SK-N-DZ (cell line): ENCODE data around the gene TM7SF3.
"Not testable (repeated sequence)": the region's sequence is repeated elsewhere in the genome, so short reads cannot be mapped to it uniquely, and the experiment has no call there.

Experiments
- DNase-seq: peaks from one replicate; pipeline ENCODE4 v3.0.0-alpha.2; 2015; ENCODE audit warnings: low spot score

Gene TM7SF3

DNA sequence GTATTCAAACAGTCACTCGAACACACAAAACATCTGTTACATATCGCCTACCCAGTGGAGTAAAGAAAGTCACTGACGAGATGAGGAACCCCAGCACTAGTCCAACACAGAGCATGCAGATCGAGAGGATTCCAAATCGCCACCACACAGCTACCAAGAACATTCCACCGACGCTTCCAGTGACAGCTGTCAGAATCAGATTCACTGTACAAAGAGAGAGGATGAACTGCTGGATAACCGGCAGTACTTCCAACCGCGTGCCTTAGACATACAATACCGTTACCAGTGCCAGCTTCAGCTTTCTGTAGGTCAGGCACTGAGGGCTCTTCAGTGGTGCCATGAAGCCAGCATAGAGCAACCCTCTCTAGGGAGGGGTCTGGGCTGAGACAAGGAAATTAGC lies 34.5 kb downstream of the TM7SF3 start:
- peak; percentile 19 for DNase-seq

DNA sequence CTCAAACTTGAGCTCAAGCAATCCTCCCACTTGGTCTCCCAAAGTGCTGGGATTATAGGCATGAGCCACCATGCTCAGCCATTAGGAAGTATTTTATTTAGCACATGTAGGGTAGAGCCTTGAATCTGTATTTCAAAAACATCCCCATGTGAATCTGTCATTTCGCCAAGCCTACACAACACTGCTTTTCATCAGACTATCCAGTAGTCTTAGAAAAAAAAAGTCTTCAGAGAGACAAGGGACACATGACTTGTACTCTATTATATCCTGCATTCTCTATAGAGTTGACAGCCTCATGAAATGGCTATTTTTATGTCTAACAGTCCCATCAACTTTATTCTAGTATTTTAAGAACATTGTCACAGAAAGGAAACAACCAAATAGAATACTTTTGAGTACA lies 35.4 kb downstream of the TM7SF3 start:
- no peak for DNase-seq

DNA sequence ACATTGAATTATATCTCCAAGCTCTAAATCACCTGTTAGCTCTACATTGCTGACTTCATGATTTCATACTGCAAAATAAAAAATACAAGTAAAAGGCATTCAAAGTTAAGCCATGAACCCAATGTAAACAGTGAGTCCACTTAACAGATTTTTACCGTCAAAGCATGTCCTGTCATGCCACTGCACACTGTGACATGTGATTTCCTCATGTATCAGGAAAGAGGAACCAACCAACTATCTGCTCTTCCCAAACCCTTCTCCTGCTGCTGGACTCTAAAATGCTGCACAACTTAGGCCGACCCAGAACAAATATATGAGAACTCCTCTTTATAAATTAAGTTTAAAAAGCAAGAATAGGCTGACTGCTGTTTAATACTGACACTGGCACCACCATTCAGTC lies 37.5 kb downstream of the TM7SF3 start:
- DNase-seq: no peak

DNA sequence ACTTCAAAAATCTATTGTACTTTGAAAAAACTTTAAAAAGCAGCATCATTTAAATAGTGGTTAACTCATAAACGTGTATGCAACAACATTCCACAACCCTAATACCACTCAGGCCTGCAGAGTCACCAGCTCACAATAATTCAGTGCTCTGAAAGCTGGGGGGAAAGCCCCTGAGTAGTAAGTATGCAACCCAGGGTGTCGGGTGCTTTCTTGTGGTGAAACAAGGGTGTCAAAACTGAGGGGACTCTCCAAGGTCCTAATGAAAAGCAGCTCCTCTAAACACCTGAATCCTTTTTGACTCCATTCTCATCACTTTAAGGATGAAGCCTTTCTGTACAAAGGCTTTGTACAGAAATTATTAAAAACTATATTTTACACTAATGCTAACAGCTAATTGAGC lies 42.2 kb downstream of the TM7SF3 start:
- no peak for DNase-seq

DNA sequence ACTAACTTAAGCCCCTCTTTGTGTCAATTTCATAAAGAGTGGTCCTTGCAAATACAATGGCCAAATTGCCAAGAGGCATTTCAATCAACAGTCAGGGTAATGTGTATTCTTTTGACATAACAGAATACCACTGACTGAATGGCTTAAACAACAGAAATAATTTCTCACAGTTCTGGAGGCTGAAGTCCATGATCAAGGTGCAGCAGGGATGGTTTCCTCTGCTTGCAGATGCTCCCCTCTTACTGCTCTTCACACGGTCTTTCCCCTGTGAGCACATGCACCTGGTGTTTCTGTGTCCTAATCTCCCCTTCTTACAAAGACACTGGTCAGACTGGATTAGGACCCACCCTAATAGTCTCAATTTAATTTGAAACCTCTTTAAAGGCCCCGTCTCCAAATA lies 44.0 kb downstream of the TM7SF3 start:
- no peak for DNase-seq

DNA sequence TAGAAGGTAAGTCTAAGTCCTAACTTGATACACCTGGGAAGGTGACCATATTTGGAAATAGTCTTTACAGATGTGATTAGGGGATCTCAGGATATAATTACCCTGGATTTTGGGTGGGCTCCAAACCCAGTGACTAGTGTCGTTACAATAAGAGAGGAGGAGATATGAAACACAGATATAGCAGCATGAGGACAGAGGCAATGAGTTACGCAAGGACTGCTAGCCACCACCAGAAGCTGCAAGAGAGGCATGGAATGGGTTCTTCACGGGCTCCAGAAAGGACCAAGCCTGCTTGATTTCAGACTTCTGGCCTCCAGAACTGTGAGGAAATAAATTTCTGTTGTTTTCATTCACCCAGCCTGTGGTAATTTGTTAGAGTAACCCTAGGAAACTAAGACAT lies 47.3 kb downstream of the TM7SF3 start:
- DNase-seq: no peak

DNA sequence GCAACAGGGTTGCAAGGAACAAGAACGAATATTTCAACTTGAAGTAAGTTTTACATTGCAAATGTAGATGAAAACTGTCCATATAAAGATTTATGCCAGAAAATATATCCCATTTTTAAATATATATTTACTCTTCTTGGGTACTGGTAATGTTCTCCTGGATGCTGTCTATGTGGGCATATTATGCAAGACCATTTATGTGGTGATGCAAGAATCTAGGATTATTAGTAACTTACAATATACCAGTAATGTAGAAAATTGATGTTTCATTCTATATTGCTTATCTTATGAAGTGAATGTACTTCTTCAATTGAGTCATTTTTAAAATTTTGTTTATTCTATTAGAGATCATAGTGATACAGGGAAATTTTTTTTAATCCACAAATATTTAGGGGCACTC lies 50.8 kb downstream of the TM7SF3 start:
- DNase-seq: no peak

DNA sequence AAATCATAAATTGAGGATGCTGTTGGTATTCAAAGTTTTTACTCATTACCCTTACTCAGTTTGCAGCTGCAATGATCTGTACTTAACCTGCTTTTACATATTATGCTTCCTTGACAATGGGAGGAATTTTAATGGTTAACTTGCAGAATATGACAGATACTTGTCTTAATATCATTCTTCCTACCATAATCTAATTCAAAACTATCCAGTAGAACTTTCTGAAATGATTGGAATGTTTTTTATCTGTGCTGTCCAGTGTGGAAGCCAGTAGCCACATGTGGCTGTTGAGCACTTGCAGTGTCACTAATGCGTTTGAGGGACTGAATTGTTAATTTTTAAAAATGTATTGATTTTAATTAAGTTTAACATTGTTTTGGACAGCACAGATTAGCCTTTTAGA lies 52.4 kb downstream of the TM7SF3 start:
- no peak for DNase-seq

DNA sequence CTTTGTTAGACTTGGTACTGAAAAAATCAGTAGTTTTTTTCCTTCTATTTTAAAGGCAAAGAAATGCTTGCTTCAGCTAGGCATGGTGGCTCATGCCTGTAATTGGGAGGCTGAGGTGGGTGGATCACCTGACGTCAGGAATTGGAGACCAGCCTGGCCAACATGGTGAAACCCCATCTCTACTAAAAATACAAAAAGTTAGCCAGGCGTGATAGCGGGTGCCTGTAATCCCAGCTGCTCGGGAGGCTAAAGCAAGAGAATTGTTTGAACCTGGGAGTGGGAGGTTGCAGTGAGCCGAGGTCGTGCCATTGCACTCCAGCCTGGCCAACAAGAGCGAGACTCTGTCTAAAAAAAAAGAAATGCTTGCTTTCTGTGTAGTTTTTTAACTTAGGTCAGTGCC lies 52.8 kb downstream of the TM7SF3 start:
- DNase-seq: not testable (repeated sequence)

DNA sequence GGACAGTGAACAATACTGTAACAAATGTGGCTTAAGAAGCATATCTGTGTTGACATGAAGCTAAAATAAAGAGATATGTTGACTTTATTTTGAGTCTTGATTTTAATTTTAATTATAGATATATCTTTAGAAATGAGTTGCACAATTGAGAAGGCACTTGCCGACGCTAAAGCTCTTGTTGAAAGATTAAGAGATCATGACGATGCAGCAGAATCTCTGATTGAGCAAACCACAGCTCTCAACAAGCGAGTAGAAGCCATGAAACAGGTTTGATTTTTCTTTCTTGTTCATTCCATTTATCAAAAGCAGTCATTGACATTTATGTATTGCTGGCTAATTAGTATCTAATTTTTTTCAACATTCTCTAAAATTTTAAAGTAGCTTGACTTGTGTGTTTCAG lies 60.2 kb downstream of the TM7SF3 start:
- DNase-seq: no peak

DNA sequence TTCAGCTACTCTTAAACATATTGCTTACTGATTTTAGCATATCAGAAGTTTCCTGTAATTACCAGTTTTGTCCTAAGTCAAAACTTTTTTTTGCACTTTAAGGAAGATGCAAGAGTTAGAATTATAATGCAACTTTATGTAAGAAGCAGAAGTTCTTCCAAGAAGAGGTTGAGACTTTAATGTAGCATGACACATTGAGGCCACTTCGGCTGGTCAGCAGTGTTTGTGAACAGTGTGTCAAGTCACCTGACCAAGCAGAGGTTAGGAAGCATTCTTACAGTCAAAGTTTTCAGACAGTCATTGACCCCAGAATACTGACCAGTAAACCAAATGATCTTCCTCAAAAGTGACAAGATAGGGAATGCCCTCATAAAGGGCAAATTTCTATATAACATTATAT lies 60.7 kb downstream of the TM7SF3 start:
- no peak for DNase-seq

DNA sequence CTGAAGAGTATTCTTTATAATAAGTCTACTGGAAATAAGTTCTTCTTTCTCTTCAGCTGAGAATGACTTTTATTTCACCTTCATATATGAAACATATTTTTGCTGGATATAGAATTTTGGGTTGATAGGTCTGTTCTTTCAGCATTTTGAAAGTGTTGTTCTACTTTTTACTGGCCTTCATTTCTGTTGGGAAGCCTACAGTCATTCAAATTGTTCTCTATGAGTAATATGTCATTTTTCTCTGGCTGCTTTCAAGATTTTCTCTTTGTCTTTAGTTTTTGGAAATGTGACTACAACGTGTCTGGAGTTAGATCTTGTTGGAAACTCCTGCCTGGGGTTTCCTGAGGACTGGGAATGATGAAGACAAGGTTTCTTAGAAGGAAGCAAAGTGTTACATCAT lies 65.9 kb downstream of the TM7SF3 start:
- DNase-seq: no peak

DNA sequence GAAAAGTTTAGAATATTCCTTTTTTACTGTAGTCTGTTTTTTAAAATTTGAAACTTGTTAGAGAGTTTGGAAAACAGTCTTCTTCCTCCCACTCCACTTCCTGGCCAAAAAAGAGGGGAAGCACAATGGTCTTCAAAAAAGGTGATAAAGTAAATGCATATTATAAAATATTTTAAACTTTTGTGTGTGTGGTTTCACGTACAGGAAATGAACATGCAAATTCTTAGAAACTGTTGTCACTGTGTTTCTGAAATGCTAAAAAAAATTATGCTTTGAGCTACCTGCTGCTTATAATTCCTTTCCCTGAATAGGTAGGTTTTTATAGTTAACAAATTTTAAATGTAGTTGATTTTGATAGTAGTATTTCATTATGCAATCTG lies 73.0 kb downstream of the TM7SF3 start:
- no peak for DNase-seq

DNA sequence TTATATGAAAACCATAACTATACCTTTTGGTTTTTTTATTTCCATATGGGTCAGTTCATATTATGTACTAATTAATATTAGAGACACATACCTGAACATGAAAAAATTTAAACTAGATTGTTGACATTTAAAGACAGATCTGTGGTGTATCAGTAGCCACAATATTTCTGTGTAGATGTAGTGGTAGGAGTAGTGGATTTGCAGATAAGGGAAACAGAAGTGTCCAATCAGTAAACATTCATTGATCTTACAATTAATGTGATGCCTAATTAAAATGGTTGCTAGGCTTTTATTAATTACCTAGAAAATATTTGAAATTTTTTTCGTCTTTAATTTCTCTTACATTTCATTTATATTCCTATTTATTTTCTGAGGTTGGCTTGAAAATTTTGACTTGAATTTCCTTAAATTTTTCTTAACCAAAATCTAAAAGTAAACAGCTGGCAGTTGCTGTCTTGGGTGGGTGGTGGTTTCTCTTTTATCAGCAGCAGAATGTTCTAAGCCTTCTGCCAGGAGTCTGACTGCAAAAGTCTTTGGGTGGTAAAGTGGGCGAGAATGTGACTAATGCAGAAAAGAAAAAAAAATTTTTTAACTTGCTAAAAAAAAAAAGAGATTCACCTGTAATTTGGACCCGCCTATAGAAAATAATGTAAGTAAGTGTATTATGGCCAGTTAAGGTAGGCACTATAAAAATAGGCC lies 73.5 kb downstream of the TM7SF3 start:
- no peak for DNase-seq

DNA sequence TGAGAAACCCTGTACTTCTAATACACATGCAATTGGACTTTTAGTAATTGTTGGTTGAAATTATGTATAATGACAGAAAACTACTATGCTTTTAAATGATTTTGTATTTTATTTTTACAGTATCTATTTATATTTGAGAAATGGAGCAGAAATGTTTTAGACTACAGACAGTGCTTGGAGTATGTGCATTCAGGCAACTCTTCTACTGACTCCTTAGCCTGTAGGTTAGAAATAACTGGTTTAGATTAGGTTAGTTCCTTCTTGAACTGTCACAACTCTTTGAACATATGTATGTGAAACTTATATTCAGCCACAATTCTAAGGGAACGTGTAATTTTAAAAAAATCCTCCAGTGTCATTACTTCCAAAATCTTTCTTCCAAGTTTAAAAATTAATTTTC lies 74.2 kb downstream of the TM7SF3 start:
- no peak for DNase-seq

DNA sequence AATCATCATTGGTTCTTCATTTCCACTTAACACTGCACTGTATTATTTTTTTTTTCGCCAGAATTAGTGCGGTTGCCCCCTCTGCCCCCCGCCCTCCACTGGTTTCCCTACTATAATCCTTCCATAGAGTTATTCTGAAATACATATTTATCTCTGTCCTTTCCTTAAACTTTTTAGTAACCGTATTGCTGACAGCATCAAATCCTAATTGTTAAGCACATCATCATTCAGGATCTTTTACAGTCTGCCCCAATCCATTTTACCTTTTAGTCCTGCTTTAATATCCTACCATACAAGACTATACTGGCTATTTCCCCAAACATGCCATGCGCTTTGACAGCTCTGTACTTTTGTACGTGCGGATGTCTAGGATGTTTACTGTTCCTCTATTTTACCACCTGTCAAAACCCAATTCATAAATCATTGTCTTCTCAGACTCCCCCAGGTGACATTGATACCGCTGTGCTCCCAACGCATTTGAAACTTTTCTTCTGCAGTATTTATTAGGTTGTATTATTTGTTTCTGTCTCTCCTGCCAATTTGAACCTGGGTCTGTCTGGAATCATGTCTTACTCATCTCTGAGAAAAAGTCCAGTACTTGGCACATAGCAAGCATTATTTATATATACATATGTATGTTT lies 74.9 kb downstream of the TM7SF3 start:
- DNase-seq: peak; percentile 7

DNA sequence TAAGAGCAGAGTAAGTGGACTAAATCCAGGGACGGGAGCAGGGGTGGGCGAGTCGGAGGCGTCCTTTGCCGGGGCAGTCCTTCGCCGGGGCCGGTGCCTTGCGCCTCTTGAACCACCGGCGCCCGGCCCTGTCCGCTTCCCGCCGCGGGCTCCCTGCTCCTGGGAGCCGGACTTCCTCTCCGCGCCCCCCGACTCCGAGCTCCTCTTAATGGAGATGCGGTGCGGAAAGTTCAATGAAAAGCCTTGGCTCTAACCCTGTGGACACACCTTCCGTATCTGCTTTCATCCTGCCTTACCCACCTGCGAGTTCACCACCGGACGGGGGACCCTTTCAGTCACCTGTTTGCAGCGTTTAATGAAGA lies 75.5 kb downstream of the TM7SF3 start:
- no peak for DNase-seq

DNA sequence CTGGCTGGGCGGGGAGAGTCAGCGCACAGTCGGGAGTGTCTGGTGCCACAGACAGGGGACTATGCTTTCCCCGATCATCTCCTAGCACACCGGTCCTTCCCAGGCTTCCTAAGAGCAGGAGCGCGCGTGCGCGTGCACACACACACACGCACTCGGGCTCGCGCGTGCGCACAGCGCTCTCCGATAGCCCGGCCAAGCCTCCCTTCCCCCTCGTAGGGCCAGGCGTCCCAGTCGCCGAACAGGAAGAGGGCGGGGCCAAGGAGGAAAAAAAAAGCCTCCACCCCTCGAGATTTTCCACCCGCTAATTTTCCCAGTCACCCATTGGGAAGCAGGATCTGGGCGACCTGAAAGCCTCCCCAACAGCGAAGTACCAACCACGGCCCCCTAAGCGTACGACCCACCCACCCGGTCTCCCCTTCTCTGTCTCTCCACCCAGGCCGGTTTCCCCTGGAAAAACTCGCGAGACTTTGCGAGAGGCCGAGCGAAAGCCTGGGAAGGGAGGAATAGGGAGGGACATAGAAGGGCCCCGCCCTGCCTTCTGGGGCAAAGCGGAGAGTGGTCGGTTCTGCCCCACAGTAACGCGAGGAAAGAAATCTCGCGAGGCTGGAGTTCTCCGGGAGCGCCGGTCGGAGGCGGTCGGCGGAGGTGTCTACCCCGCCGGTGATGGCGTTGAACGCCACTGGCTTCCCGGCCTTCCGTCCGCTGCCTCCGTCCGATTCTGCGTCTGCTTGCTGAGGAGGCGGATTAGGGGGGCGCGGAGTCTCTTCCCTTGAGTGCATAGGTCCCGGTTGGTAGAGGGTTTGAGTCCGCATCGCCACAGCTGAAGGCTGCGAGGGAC lies 76.1 kb downstream of the TM7SF3 start, which contains the start of the genes FGFR1OP2 and INTS13:
TSS of gene FGFR1OP2 (plus strand) at position 608 of the 838 bp plus-strand sequence. CDS start 15,689 bp downstream, outside the sequence.
TSS of gene INTS13 (minus strand) at position 119 of the 838 bp plus-strand sequence. CDS start 1,178 bp downstream, outside the sequence.
- peak; percentile 100 for DNase-seq

DNA sequence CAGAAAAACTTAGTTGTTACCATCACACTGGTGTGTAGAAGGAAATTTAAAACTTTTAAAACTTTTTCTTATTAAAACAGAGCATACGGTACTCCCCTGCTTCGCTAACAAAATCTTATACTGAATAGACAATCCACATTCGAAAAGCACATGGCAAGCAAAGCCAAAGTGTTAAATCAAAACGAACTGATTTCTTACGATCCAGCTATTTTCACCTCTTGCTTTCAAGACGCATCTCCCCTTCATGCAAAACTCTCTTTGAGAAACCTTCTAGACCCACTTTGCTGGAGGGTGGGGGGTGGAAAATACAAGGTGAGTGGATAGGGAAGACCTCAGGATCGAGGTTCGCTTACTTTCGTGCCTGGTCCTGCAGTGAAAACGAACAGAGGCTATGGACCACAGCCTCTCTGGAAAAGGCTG lies 76.7 kb downstream of the TM7SF3 start:
- no peak for DNase-seq

DNA sequence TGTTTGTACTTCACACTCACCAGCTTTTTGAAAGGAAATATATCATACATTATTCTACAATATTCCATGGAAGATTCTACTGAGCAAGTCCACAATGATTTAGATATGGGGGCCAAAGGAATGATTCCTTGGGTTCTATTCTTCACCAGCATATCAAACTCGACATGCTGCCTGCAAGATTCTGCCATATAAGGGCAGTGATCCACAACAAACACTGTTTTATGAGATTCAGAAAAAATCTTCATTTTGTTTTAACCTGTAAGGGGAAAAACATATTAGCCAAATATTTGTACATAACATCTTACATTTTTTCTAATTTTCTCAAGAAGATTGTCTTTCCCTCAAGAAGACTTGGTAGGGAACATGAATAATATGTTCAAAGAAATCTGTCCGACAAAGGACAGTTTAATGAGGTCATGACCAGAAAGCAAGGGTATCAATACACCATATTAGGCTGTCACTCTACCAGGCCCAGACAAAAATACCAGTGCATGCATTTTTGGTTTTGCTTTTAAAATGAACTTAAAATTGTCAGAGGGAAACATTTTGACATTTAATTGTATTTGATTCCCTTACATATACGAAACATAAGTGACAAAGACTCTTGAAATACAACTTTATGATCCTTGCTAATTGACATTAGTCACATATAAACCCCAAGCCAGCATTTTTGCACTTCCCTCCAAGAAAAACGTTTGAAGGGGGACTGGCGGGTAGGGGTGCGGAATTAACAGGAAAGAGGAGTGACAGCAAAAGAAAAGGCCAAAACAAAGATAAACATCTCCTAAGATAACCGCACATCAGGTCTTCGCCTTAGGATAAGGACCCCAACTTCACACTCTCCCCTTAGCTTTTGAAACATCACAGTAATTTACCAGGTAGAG lies 77.4 kb downstream of the TM7SF3 start:
- DNase-seq: peak; percentile 14

DNA sequence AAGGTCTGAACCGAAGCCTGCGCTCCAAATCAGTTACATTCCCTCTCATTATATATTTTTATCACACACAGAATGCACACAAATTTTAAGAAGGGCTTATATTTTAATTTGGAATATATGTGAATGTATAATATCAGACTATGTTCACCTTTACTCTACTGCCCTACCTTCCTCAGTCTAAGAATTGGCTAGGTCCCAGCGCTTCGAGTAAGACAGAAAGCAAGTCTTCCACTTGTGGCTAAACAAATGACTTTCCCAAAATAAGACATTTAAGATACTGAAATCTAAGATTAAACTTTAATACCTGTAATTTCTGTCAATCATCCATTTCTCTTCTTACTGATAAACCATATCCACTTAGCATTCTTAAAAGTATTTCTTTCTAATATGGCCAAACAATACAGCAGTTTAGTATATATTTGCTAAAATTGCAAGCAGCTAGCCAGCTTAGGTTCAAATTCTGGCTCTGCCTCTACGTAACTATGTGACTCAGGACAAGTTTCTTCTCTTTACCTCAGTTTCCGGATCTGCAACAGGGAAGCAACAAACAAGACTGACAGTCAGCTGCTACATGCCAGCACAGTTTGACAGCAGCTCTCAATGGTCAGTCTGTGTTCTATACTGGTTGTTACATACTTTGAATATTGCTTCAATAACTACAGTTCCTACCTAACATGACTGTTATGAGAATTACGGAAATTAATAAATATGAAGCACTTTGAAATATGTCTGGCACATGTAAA lies 78.4 kb downstream of the TM7SF3 start:
- no peak for DNase-seq
